Cortex of kidney (tissue), 1 donor: ENCODE data around the gene HMX1.

Source experiments
- DNase-seq: peaks from one replicate; lab custom pipeline; 2025; lab: John Stamatoyannopoulos, UW

The HMX1 gene

GRCh38 chr4:8871417-8872401, at the start of gene HMX1:
TSS of gene HMX1 (minus strand) at chr4:8871839. CDS start at chr4:8871614, 225 bp downstream.
- DNase-seq: no peak

DNA sequence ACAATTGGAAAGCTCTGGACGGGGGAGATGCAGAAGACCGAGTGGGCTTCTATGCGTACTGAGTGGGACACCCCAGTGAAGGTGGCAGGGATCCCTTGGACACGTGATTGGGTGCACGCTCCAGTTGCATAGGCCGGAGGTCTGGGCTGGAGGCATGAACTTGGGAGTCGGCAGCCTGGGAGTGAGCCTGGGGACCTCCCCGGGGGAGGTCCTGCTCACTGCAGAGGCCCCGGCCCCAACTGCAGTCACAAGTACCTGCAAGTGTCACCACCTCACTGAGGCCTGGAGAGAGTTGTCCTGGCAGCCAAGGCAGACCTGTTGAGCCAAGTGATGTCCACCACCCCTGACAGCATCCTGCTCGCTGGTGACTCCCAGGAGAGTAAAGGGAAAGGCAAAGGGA, 49.3 kb upstream of the HMX1 start:
- no peak for DNase-seq

- DNase-seq: no peak
Observed at GRCh38 chr4:8920289-8920965, 48.8 kb upstream of the HMX1 start.

DNA sequence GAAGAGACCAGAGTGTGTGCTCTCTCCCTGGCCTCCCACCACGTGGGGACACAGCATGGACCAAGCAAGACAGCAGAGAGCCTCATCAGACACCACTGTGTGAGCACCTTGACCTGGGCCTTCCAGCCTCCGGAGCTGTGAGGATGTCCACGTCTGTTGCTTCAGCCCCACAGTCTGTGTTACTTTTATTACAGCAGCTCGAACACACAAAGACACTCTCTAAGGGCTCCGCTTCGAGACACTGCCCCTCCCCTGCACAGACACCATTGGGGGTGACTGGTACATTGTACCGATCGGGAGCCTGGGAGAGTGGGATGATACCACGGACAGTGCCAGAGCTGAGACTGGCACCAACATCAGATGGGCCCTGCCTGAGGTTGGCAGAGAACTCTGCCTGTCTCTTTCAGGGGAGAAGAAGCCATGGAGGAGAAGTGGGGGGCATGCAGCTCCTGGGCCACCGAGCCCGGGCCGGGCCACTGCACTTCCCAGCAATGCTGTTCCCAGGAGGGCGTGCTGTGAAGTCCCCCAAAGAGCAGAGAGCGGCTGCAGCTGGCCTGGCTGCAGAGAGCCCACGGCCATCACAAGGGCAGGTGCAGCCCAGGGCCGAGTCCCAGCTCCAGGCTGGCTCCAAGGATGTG, 48.1 kb upstream of the HMX1 start:
- no peak for DNase-seq

DNA sequence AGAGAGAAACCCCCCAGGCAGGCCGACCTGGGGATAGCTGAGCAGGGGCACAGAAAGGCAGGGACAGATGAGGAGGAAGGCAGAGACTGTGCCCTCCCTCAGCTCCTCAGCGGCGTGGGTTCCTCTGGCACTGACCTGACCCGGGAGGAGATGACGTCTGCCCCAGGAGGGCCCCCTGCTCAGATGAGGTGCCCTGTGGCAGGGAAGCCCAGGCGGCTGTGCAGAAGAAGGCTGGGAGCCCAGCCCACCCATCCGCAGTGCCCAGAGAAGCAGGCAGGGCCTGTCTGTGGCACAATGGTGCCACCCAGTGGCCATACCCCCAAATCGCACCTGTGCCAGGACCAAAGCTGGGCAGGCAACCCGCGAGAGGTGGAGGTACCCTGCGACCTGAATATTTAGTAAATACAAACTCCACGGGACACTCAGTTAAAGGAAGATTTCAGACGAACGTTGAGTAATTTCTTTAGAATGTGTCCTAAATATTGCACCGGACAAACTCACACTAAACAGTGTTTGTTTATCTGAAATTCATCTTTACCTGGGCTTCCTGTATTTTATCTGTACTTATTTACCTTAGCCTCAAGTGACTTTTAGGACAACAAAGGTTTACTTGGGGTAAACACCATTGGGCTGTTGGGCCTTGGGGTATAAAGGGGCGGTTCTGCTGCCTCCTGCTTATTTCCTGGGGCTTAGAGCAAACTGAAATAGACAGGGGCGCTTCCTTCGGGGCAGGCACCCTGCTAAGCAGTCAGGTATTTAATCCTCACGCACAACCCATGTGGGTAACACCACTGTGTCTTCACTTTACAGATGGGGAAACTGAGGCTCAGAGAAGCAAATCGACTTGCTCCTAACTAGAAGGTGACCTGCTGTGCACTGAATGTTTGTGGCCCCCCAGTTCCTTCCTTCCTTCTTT, 46.5 kb upstream of the HMX1 start:
- DNase-seq: no peak

DNA sequence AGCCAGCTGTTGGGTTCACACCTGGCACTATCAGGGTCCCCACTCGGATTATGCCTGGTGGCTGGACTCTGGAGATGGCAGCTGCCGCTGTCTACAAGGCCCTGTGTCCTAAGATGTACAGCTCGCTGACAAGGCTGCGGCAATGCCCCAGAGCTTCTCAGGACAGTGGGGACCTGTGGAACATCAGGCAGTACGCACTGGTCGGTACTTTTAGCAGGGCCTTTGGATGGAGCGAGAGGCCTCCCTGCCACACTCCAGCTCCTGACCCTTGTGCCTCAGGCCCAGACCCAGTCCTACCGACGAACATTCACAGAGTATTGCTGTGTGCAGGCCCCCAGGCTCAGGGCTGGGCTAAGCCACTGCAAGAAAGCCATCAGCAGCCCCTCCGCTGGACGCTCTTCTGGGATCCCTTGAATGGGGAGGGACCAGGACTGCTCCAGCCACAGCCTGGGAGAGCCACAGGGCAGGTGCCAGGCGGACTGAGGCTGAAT, 45.7 kb upstream of the HMX1 start:
- DNase-seq: no peak

DNA sequence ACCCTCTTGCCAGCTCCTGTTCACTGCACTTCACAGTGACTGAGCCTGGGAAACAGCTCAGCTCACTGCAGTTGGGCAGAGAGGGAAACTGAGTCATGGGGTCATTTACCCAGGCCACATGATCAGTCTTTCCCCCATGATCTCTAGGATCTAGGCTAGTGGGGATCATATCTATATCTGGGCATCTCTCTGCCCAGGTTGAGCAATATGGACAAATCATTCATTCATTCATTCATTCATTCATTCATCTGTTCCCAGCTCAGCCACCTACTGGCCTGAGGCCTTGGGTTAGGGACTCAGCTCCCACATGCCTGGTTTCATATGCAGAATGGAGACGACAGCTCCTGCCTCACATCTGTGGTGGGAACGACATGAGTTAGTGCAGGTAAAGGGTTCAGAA, 45.3 kb upstream of the HMX1 start:
- no peak for DNase-seq

GRCh38 chr4:8916351-8916885, 44.8 kb upstream of the HMX1 start:
- DNase-seq: no peak

DNA sequence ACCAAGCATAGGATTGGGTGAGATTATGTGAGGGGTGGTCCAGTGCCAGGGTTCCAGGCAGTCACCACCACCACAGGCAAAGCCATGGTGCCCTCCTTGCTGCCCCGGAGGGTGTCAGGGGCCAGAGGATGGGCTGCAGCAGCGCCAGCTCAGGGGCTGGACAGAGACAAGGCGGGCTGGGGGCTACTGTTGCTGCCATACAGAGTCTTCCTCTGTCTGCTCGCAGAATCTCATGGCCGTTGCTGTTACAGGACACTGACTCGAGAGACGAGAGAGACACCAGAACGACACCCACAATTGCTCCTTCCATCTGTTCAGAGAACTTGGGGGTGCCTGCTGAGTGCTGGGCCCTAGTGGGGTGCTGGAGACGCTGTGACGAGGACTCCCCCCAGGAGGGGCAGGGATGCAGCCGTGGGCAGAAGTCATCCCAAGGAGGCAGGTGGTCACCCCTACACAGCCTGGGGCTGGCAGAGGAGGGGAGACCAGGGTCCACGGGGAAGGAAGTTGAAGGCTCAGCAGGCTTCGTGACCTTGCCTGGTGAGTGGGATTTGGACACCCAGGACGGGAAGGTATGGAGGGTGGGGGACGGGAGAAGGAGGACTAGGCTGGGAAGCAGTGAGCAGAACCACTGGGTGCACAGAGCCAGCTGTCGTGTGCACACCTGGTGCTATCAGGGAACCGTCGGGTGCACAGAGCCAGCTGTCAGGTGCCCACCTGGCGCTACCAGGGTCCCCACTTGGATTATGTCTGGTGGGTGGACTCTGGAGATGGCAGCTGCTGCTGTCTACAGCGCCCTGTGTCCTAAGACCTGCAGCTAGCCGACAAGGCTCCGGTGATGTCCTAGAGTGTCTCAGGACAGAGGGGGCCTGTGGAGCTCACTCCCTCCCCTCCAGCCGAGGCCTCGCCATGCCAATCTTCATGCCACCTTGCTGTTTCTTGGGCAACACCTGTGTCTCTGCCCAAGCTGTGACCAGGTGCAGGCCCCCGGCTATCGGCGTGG, 43.9 kb upstream of the HMX1 start:
- no peak for DNase-seq

GRCh38 chr4:8914461-8915171, 43.0 kb upstream of the HMX1 start:
- no peak for DNase-seq

DNA sequence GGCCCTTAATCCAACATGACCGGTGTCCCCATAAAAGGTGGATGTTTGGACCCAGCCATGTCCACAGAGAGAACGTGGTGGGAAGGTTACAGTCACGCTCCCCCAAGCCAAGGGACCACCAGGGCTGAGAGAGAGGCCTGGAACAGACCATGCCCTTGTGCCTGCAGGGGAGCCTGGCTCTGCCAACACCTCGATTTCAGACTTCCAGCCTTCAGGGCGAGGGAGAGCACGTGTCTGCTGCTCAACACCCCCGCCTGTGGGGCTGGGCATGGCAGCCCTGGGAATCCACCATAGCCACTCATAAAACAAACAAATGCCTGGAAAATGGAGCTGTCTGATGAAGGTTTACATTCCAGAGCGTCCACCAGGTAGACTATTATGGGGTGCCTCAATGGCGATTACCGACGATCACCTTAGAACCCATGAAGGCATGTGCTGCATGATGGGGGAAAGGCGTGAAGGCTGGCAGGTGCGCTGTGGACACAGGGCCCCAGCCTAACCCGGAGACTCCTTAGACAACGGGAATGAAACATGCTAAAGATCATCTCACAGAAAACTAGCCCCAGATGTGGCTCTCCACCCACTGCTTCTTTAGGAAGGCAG, 42.3 kb upstream of the HMX1 start:
- DNase-seq: no peak

DNA sequence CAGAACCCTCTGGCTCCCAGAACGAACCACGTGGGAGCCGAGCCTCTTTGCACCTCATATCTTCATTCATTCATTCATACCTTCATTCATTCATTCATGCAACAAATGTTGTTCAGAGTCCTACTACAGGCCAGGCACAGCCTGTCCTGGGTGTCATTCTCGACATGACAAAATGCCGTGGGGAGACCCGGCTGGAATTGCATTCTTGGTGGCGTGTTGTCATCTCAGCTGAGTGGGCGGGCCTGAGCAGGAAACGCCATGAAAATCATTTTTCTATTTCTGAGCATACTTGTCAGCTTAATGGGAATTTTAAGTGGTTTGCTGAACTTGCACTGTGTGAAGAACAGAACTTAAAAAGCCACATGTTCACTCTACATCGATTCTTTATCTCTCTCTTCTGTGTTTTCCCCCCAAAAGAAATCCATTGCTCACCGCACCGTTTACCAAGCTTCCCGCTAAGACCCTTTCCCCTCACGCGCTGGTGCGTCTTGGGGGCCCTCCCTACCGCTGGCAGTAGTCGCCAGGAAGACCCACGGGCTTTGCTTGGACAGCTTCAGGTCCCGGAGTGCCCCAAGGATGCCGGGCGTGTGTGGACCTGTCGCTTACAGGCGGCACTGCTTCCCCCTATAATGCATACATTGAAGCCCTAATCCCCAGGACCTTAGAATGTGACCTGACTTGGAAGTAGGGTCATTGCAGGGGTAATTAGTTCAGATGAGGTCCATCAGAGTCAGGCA, 41.6 kb upstream of the HMX1 start:
- DNase-seq: no peak

GRCh38 chr4:8912506-8912905, 40.9 kb upstream of the HMX1 start:
- no peak for DNase-seq

DNA sequence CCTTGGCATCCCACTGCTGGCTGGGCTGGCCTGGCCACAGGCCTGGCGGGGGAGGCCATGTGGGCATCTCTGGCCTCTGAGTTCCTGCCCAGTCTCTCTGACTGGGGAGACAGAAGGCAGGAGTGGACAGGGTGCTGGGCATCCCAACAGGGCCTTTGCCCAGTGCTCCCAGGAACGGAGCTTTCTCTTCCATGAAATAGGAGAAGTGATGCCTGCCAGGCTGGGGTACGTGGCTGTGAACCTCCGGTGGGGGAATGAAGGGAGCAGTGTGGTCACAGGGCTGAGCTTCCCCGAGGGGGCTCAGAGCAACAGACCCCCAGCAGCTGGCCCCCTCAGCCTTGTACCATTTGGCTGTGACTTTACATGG, 40.4 kb upstream of the HMX1 start:
- no peak for DNase-seq

- no peak for DNase-seq
Observed at GRCh38 chr4:8911316-8912088, 39.9 kb upstream of the HMX1 start.

GRCh38 chr4:8910822-8911315, 39.2 kb upstream of the HMX1 start:
- no peak for DNase-seq

DNA sequence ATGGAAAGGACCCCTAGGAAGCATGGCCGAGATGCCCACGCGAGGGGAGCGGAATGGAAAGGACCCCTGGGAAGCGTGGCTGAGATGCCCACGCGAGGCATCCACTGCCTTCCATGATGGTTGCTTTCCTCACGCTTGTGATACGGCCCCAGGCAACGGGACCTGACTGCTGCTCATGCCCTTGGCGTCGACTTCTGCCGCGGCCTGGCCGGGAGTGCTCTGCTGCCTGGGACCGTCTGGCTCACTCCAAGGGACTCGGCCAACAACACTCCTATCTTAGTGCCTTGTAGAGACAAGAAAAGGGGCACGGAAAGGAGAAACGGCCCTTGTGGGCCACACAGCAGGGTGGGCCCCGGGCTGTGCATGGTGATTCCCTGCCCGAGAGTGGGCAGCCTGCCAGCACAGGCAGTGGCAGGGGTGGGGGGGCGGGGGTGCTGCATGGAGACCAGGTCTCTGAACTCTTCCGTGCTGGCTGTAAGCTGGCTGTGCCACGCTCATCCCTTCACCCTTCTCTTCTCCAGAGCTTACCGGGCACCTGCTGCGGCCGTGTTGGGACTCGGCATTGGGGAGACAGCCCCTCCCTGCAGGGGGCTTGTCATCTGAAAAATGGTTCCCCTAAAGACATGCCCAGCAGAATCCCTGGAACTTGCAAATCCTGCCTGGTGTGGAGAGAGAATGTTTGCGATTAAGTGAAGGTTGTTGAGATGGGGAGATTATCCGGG, 38.6 kb upstream of the HMX1 start:
- DNase-seq: no peak
